ENCODE results near the gene PGAM4.
"Not testable (repeated sequence)": the region's sequence is repeated elsewhere in the genome, so short reads cannot be mapped to it uniquely, and the experiment has no call there.

The PGAM4 gene

GRCh38 chrX:77969538-77969937 is at the start of gene PGAM4:
Gene PGAM4, minus strand, starts transcription at chrX:77969638. Its CDS starts 0 bp downstream, at chrX:77969638.
- DNase-seq, result no peak

GRCh38 chrX:78011846-78012245 is 42.4 kb upstream of the PGAM4 start:
- DNase-seq, result no peak

- DNase-seq, result no peak
These were observed 10.4 kb upstream of the PGAM4 start for GRCh38 chrX:77979870-77980269.

GRCh38 chrX:77977518-77977917 is 8.1 kb upstream of the PGAM4 start:
- no peak for DNase-seq

- no peak for DNase-seq
These were observed 7.7 kb upstream of the PGAM4 start for GRCh38 chrX:77977095-77977494.

- DNase-seq, result no peak
These were observed 6.3 kb upstream of the PGAM4 start for GRCh38 chrX:77975755-77976154.

GRCh38 chrX:77967631-77968030 is 1.8 kb downstream of the PGAM4 start:
- DNase-seq, result no peak

- no peak for DNase-seq
These were observed 3.1 kb downstream of the PGAM4 start for GRCh38 chrX:77966361-77966760.

- peak; percentile 21 for DNase-seq
These were observed 7.2 kb downstream of the PGAM4 start for GRCh38 chrX:77962068-77962902.

- DNase-seq, result peak; percentile 9
These were observed 8.4 kb downstream of the PGAM4 start for GRCh38 chrX:77961063-77961462.

- peak; percentile 24 for DNase-seq
These were observed 8.9 kb downstream of the PGAM4 start for GRCh38 chrX:77960567-77960966.

- DNase-seq, result no peak
These were observed 15.7 kb downstream of the PGAM4 start for GRCh38 chrX:77953708-77954107.

GRCh38 chrX:77953302-77953701 is 16.1 kb downstream of the PGAM4 start:
- no peak for DNase-seq

- no peak for DNase-seq
These were observed 17.3 kb downstream of the PGAM4 start for GRCh38 chrX:77952173-77952572.

- no peak for DNase-seq
These were observed 19.6 kb downstream of the PGAM4 start for GRCh38 chrX:77949840-77950239.

- no peak for DNase-seq
These were observed 22.9 kb downstream of the PGAM4 start for GRCh38 chrX:77946571-77946970.

- DNase-seq, result no peak
These were observed 23.4 kb downstream of the PGAM4 start for GRCh38 chrX:77945910-77946545.

- not testable (repeated sequence) for DNase-seq
These were observed 24.4 kb downstream of the PGAM4 start for GRCh38 chrX:77945031-77945430.

GRCh38 chrX:77938083-77938680 is 31.3 kb downstream of the PGAM4 start:
- no peak for DNase-seq

GRCh38 chrX:77937291-77937690 is 32.1 kb downstream of the PGAM4 start:
- no peak for DNase-seq

GRCh38 chrX:77936299-77936698 is 33.1 kb downstream of the PGAM4 start:
- no peak for DNase-seq

GRCh38 chrX:77935886-77936285 is 33.6 kb downstream of the PGAM4 start:
- no peak for DNase-seq

GRCh38 chrX:77930581-77930980 is 38.9 kb downstream of the PGAM4 start:
- DNase-seq, result no peak

- no peak for DNase-seq
These were observed 43.7 kb downstream of the PGAM4 start for GRCh38 chrX:77925764-77926163.
